ENCODE data around the gene BST2. TPM values are rescaled to one million over a fixed set of nuclear protein-coding genes. Genes with fewer than 3 reads are reported as not detected.

Gene BST2
- total and polyA plus RNA-seq, 9 of the 15 experiments (the other 6 are each of a cell fraction or from before 2014, with no cell fraction given): 11.2 to 232 (median 151) TPM

GRCh38 chr19:17419621-17420474, 14.4 kb upstream of the BST2 start, which contains the start of gene MVB12A (continued):
- TF ChIP-seq TEAD1 (CRISPR knock-in tag; IDR thresholded peaks at IDR 0.05): peak in 1 of 2 experiments; percentile 35; a peak in 1 of 4 replicates
- peak; percentile 33; the same call in 1 of the 2 replicates for TF ChIP-seq ZBTB2 (IDR thresholded peaks at IDR 0.05)
- TF ChIP-seq FUS (optimal IDR thresholded peaks at IDR 0.05; ENCODE audit: low read depth, low read length): no peak
- peak; percentile 92 for TF ChIP-seq TBP (optimal IDR thresholded peaks at IDR 0.05; ENCODE audit: low read depth, low read length)
- peak; percentile 38 for TF ChIP-seq NEUROD1 (IDR thresholded peaks at IDR 0.05; ENCODE audit: borderline replicate concordance, low read depth, low read length, partially characterized antibody)
- no peak for TF ChIP-seq USF2 (CRISPR knock-in tag; IDR thresholded peaks at IDR 0.05)
- TF ChIP-seq SMC3 (conservative IDR thresholded peaks at IDR 0.05; ENCODE audit: insufficient read depth, low read depth, low read length): no peak
- 0 out of 2 replicates have a peak, but pooled peaks have one; percentile 51 for TF ChIP-seq SMAD4 (CRISPR knock-in tag; conservative IDR thresholded peaks at IDR 0.05)
- TF ChIP-seq ZFX (CRISPR knock-in tag; IDR thresholded peaks at IDR 0.05): peak; percentile 56
- TF ChIP-seq, protein P1, sequence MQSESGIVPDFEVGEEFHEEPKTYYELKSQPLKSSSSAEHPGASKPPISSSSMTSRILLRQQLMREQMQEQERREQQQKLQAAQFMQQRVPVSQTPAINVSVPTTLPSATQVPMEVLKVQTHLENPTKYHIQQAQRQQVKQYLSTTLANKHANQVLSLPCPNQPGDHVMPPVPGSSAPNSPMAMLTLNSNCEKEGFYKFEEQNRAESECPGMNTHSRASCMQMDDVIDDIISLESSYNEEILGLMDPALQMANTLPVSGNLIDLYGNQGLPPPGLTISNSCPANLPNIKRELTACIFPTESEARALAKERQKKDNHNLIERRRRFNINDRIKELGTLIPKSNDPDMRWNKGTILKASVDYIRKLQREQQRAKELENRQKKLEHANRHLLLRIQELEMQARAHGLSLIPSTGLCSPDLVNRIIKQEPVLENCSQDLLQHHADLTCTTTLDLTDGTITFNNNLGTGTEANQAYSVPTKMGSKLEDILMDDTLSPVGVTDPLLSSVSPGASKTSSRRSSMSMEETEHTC (IDR thresholded peaks at IDR 0.05): peak; percentile 75
- 0 out of 2 replicates have a peak, but pooled peaks have one; percentile 26 for TF ChIP-seq GATAD2A (IDR thresholded peaks at IDR 0.05)
- TF ChIP-seq VEZF1 (CRISPR knock-in tag; IDR thresholded peaks at IDR 0.05): peak; percentile 98
- TF ChIP-seq, protein P2, sequence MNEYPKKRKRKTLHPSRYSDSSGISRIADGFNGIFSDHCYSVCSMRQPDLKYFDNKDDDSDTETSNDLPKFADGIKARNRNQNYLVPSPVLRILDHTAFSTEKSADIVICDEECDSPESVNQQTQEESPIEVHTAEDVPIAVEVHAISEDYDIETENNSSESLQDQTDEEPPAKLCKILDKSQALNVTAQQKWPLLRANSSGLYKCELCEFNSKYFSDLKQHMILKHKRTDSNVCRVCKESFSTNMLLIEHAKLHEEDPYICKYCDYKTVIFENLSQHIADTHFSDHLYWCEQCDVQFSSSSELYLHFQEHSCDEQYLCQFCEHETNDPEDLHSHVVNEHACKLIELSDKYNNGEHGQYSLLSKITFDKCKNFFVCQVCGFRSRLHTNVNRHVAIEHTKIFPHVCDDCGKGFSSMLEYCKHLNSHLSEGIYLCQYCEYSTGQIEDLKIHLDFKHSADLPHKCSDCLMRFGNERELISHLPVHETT (CRISPR knock-in tag; conservative IDR thresholded peaks at IDR 0.05 in 1 of 2, IDR thresholded peaks at IDR 0.05 in 1 of 2): peak in 1 of 2 experiments; percentile 67; a peak in 2 of 4 replicates
- TF ChIP-seq ZNF436 (CRISPR knock-in tag; IDR thresholded peaks at IDR 0.05): peak; percentile 87
- TF ChIP-seq NFE2 (IDR thresholded peaks at IDR 0.05; ENCODE audit: low read depth): no peak
- TF ChIP-seq SUPT5H (IDR thresholded peaks at IDR 0.05): peak; percentile 53; the same call in 1 of the 2 replicates
- TF ChIP-seq PKNOX1 (IDR thresholded peaks at IDR 0.05): peak; percentile 82
